IPS-18a (cell line): ENCODE results near the gene CSH1.
"Not testable (repeated sequence)": the region's sequence is repeated elsewhere in the genome, so short reads cannot be mapped to it uniquely, and the experiment has no call there.

ENCODE experiments used
- H3K27ac ChIP-seq: one replicate; pipeline ENCODE4 v1.5.1; 2013; ENCODE audit warnings: low read length
- H3K27me3 ChIP-seq: one replicate; pipeline ENCODE4 v1.6.1; 2013; ENCODE audit warnings: mild to moderate bottlenecking, low read length; ENCODE audit not compliant: control insufficient read depth, insufficient read depth
- H3K36me3 ChIP-seq: one replicate; pipeline ENCODE4 v1.6.1; 2013; ENCODE audit warnings: low read depth, low read length; ENCODE audit not compliant: control insufficient read depth
- H3K4me1 ChIP-seq: one replicate; pipeline ENCODE4 v1.6.1; 2013; ENCODE audit warnings: low read depth, low read length; ENCODE audit not compliant: control insufficient read depth
- H3K4me3 ChIP-seq: one replicate; pipeline ENCODE4 v1.5.1; 2013; ENCODE audit warnings: low read length
- H3K9ac ChIP-seq: one replicate; pipeline ENCODE4 v1.6.1; 2013; ENCODE audit warnings: mild to moderate bottlenecking, low read length, moderate library complexity
- H3K9me3 ChIP-seq: one replicate; pipeline ENCODE4 v1.6.1; 2013; ENCODE audit warnings: low read depth, low read length; ENCODE audit not compliant: control insufficient read depth

The CSH1 gene

DNA sequence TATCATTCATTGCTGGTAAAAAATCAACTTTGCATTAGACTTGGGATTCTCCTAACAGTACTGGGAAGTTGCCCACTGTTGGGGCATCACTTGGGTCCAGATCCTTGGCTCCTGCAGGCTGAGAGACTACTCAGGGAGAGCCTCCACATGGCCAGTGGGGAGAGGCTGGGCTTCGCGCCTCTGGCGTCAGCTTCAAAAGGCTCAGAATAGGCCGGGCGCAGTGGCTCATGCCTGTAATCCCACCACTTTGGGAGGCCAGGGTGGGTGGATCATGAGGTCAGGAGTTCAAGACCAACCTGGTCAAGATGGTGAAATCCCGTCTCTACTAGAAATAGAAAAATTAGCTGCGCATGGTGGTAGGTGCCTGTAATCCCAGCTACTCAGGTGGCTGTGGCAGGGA lies 18.1 kb upstream of the CSH1 start:
- Histone ChIP-seq H3K4me1 (no peaks in the 10 kb centered on the region), H3K4me3 (no peak overlapping the region), H3K27me3 (no peaks in the 10 kb centered on the region), H3K9ac (no peak overlapping the region), H3K27ac (no peak overlapping the region), H3K9me3 (no peaks in the 10 kb centered on the region), H3K36me3 (no peaks in the 10 kb centered on the region)

DNA sequence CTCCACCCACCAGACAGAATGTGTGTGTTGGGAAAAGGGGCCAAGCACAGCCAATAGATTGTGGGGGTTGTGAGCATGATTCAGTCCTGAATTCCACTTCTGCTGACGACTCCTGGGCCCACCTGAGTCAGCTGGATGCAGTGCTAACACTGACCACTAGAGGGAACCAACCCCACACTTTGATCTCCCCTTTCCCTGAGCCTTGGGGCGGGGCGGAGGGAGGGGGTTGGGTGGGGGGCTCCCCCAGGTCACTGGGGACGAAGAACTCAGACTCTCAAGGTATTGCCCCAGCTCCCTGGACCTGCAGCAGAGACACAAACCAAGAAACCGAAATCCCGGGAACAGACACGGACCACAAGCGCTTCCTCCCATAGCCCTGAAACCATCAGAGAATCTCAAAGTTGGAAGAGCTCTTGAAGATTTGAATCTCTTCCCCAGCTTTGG lies 15.3 kb upstream of the CSH1 start:
- no peaks in the 10 kb centered on the region for H3K36me3 ChIP-seq
- H3K27ac ChIP-seq = no peak overlapping the region
- H3K27me3 ChIP-seq = no peaks in the 10 kb centered on the region
- no peak overlapping the region for H3K9ac ChIP-seq
- H3K4me1 ChIP-seq = no peaks in the 10 kb centered on the region
- no peak overlapping the region for H3K4me3 ChIP-seq
- H3K9me3 ChIP-seq = no peaks in the 10 kb centered on the region

DNA sequence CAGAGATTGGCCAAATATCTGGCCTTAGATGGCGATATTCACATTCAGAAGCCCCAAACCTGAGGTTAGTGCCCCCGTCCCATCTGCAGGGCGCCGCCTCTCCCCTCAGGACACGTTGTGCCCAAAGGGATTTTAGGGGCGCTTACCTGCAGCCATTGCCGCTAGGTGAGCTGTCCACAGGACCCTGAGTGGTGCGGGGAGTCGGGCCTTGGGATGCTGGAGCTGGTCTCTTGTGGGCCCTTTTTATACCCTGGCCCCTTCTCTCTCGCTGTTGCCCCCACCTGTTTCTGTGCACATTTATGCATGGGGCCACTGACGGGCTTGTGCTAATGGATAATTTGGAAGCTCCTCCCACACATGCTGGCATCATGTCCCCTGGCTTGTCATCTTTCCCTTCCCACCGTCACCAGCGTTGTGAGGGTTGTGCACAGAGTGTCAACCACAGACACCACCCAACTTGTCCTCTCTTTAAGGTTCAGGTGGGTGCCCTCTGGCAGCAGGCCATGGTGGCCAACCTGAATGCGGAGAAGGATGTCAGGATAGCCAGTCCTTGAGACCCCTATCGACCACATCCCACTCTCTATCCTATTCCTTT lies 14.8 kb upstream of the CSH1 start, which contains the start of gene CSHL1:
Gene CSHL1 (minus strand): TSS at position 218 of the 595 bp plus-strand sequence. CDS start 62 bp downstream, at position 156.
- no peaks in the 10 kb centered on the region for H3K36me3 ChIP-seq
- no peak within 1 kb of the TSS for H3K27ac ChIP-seq
- no peak within 1 kb of the TSS for H3K9ac ChIP-seq
- H3K9me3 ChIP-seq = no peaks in the 10 kb centered on the region
- no peaks in the 10 kb centered on the region for H3K4me1 ChIP-seq
- H3K4me3 ChIP-seq = no peak within 1 kb of the TSS
- no peaks in the 10 kb centered on the region for H3K27me3 ChIP-seq

DNA sequence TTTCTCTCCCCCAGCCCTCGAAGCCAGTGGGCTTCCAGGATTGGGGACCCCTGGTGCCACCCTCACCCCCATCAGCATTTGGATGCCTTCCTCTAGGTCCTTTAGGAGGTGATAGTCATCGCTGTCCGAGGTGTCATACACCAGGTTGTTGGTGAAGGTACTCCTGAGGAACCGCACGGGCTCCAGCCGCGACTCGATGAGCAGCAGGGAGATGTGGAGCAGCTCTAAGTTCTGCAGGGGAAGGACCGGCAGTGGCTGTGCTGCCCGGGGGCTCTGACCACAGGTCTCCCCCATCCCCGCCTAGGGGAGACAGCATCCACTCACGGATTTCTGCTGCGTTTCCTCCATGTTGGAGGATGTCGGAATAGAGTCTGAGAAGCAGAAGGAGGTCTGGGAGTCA lies 13.7 kb upstream of the CSH1 start:
- Histone ChIP-seq H3K27me3 (no peaks in the 10 kb centered on the region), H3K36me3 (no peaks in the 10 kb centered on the region), H3K9me3 (no peaks in the 10 kb centered on the region), H3K4me1 (no peaks in the 10 kb centered on the region), H3K27ac (no peak overlapping the region), H3K9ac (no peak overlapping the region), H3K4me3 (no peak overlapping the region)

DNA sequence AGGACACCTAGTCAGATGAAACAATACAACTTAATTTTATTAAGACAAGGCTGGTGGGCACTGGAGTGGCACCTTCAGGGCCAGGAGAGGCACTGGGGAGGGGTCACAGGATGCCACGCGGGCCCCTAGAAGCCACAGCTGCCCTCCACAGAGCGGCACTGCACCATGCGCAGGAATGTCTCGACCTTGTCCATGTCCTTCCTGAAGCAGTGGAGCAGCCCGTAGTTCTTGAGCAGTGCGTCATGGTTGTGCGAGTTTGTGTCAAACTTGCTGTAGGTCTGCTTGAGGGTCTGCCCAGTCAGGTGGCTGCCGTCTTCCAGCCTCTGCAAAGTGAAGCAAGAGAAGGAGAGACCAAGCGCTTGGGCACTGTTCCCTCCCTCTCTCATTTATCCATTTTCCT lies 13.2 kb upstream of the CSH1 start:
- H3K4me1 ChIP-seq, H3K9ac ChIP-seq, H3K9me3 ChIP-seq, H3K27me3 ChIP-seq, H3K4me3 ChIP-seq, H3K36me3 ChIP-seq, H3K27ac ChIP-seq: not testable (repeated sequence)

DNA sequence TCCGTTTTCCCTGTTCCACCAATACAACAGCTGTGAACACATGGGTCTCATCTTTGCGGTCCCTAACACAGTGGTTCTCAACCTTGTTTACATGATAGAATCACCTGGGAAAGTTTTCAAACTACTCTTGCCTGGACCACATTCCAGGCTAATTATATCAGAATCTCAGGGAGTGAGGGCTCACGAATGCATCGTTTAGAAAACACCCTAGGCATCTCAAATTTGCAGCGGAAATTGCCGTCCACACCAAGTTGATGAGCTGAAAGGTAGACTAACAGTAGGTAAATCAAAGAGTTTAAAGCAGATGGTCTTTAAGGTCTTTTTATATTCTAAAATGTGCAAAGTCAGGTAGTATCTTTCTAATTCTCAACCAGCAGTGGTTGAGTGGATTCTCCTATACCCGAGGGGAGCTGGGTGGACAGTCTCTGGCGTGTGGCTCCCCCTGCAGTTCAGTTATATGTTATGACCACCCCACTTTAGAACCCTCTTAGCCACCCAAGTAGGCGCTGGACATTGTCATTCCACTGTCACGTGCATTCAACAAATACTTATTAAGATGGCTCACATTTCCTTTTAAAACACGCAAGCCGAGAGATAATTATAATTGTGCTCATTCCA lies 10.9 kb upstream of the CSH1 start:
- H3K4me1 ChIP-seq, H3K4me3 ChIP-seq, H3K9me3 ChIP-seq, H3K36me3 ChIP-seq, H3K27me3 ChIP-seq, H3K9ac ChIP-seq, H3K27ac ChIP-seq: not testable (repeated sequence)

DNA sequence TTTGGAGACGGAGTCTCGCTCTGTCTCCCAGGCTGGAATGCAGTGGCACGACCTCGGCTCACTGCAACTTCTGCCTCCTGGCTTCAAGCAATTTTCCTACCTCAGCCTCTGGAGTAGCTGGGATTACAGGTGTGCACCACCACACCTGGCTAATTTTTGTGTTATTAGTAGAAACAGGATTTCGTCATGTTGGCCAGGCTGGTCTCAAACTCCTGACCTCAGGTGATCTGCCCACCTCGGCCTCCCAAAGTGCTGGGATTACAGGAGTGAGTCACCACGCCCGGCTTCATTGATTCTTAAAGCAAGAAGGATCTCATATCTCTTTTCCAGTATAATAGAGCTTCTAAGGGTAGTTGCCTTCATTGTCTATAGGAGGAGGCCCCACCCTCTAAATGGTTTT lies 8.4 kb upstream of the CSH1 start:
- H3K36me3 ChIP-seq, H3K9me3 ChIP-seq, H3K9ac ChIP-seq, H3K27ac ChIP-seq, H3K27me3 ChIP-seq, H3K4me1 ChIP-seq, H3K4me3 ChIP-seq: not testable (repeated sequence)

DNA sequence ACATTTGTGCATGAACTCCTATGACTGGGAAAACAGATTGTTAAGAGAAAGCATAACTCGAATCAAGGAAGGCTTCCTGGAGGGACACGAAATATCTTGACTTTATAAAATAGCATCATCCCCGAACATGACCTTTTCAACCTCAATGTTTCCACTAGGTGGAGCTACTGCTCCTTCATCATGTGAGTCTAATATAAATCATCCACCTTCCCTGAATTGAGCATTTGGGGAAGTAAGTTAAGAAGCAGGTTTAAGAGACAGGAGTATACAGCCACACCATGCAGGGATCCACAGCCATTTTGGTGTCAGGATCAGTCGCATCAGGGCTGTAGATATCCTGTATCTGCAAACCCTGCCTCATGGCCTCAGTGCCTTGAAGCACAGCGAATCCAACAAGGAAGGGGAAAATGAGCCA lies 7.4 kb upstream of the CSH1 start:
- not testable (repeated sequence) for H3K9me3 ChIP-seq, H3K9ac ChIP-seq, H3K4me1 ChIP-seq, H3K36me3 ChIP-seq, H3K27ac ChIP-seq, H3K27me3 ChIP-seq, H3K4me3 ChIP-seq

DNA sequence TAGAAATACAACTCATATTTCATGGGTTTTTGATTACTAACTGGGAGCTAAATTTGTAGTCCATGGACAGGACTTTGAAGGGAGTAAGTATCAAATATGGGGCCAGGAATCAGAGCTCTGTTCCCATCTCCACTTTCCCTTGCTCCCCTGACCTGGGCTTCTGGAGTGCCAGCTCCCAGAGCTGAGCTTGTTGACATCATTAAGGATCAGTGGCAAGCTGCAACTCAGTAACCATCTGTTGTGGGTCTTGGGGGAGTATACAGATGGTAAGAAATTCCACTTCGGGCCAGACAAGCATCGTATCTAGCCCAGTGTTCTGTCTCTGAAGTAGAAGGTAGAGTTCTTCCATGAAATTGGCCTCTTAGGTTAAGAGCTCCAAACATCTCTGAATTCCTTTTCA lies 5.6 kb upstream of the CSH1 start:
- not testable (repeated sequence) for H3K27ac ChIP-seq, H3K9me3 ChIP-seq, H3K4me3 ChIP-seq, H3K36me3 ChIP-seq, H3K27me3 ChIP-seq, H3K9ac ChIP-seq, H3K4me1 ChIP-seq

DNA sequence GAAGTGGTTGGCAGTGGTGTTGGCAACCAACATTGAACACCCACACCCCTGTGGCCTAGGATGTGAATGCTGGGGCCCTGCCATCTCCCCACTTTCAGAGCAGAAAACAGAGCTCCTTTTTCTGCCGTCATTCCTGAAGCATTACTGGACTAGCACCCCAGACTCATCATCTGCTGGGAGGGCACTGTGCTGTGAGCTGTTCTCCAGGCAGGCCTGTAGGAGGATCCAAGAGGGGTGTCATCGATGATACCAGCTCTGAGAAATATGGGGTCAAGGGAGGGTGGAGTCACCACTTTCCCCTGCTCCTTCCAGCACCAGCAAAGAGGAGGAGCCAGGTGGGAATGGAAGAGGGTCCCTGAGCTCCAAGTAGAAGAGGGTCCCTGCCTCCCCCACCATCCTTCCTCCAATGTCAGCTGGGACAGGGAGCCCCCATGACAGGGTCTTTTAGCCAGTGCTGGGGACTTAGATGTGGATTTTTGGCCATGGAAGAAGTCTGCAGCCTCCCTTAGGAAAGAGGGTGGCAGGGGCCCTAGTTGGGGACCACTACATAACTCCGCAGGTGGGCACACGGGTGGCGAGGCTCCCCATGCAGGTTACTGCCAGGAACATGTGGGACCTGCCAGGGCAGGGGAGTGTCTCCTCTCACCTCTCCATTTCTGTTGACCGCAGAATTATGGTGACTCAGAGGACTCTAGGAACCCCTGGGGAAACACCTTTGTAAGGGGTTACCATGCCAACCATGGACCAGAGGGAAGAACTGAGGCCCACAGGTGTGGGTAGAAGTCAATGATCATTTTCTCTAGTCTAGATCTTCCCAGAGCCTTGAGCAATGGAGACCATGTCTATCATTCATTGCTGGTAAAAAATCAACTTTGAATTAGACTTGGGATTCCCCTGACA lies 2.8 kb upstream of the CSH1 start:
- H3K9me3 ChIP-seq, H3K27ac ChIP-seq, H3K27me3 ChIP-seq, H3K9ac ChIP-seq, H3K4me1 ChIP-seq, H3K4me3 ChIP-seq, H3K36me3 ChIP-seq: not testable (repeated sequence)

DNA sequence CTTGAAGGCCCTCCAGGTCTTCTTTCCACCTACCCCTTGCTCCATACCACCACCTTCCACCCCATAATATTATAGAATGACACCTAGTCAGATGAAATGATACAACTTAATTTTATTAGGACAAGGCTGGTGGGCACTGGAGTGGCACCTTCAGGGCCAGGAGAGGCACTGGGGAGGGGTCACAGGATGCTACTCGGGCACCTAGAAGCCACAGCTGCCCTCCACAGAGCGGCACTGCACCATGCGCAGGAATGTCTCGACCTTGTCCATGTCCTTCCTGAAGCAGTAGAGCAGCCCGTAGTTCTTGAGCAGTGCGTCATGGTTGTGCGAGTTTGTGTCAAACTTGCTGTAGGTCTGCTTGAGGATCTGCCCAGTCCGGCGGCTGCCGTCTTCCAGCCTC lies 1.6 kb downstream of the CSH1 start:
- not testable (repeated sequence) for H3K4me3 ChIP-seq, H3K36me3 ChIP-seq, H3K9me3 ChIP-seq, H3K4me1 ChIP-seq, H3K27ac ChIP-seq, H3K27me3 ChIP-seq, H3K9ac ChIP-seq

DNA sequence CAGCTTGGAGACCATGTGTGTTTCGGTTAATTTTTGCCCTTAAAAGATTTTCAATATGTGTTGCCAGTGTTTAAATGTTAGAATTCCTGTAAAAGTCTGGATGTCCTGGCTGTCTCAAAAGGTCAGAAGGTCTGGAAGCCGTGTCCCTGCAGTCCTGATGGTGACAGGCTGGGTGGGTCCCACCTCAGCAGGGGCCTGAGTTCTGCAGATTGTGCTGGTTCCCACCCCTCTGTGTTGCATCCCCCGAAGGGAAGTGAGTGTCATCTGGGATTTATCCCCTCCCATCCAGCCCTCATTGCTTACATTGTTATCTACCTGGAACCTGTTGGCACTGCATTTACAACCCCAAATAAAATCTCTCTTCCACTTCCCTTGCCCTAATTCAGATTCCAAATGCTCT lies 2.4 kb downstream of the CSH1 start:
- H3K36me3 ChIP-seq, H3K4me1 ChIP-seq, H3K9me3 ChIP-seq, H3K27ac ChIP-seq, H3K4me3 ChIP-seq, H3K27me3 ChIP-seq, H3K9ac ChIP-seq: not testable (repeated sequence)
